H9 (cell line): ENCODE measurements around the gene EPHA10. TPM values are rescaled to one million over a fixed set of nuclear protein-coding genes. Genes with fewer than 3 reads are reported as not detected.
"Not testable (repeated sequence)": the region's sequence is repeated elsewhere in the genome, so short reads cannot be mapped to it uniquely, and the experiment has no call there.

Experiments used
- DNase-seq: peaks from one replicate; pipeline ENCODE4 v3.0.0-alpha.2; 2017
- H2AFZ ChIP-seq: one replicate; pipeline ENCODE4 v1.6.1; 2013; ENCODE audit warnings: mild to moderate bottlenecking, low read length, control low read depth, moderate library complexity
- H2AK5ac ChIP-seq: 2 replicates; pipeline ENCODE4 v1.6.1; 2013; ENCODE audit warnings: low read length, control low read depth, mixed read lengths; ENCODE audit not compliant: insufficient read length
- H2BK120ac ChIP-seq: one replicate; pipeline ENCODE4 v1.6.1; 2013; ENCODE audit warnings: low read depth, mild to moderate bottlenecking, low read length, control low read depth, inconsistent platforms; ENCODE audit not compliant: poor library complexity, severe bottlenecking
- H2BK12ac ChIP-seq: 2 replicates; pipeline ENCODE4 v1.6.1; 2013; ENCODE audit warnings: low read length, control low read depth, mixed read lengths, low read depth; ENCODE audit not compliant: insufficient read length
- H2BK15ac ChIP-seq: 2 replicates; pipeline ENCODE4 v1.6.1; 2013; ENCODE audit warnings: low read depth, low read length, control low read depth
- H2BK20ac ChIP-seq: one replicate; pipeline ENCODE4 v1.6.1; 2013; ENCODE audit warnings: low read depth, mild to moderate bottlenecking, low read length, control low read depth, inconsistent platforms; ENCODE audit not compliant: poor library complexity, severe bottlenecking
- H2BK5ac ChIP-seq: 2 replicates; pipeline ENCODE4 v1.6.1; 2013; ENCODE audit warnings: low read length, control low read depth, mixed read lengths; ENCODE audit not compliant: insufficient read length
- H3K14ac ChIP-seq: 2 replicates; pipeline ENCODE4 v1.6.1; 2013; ENCODE audit warnings: low read length, control low read depth; ENCODE audit not compliant: insufficient read depth
- H3K18ac ChIP-seq: 2 replicates; pipeline ENCODE4 v1.6.1; 2013; ENCODE audit warnings: low read depth, mild to moderate bottlenecking, mixed read lengths, low read length, control low read depth; ENCODE audit not compliant: insufficient read length
- H3K23ac ChIP-seq: 2 replicates; pipeline ENCODE4 v1.6.1; 2013; ENCODE audit warnings: low read length, control low read depth, mixed read lengths, low read depth; ENCODE audit not compliant: insufficient read length
- H3K23me2 ChIP-seq: 2 replicates; pipeline ENCODE4 v1.6.1; 2013; ENCODE audit warnings: low read depth, mild to moderate bottlenecking, mixed read lengths, low read length, control low read depth; ENCODE audit not compliant: insufficient read length, poor library complexity, severe bottlenecking
- H3K27ac ChIP-seq: 2 replicates; pipeline ENCODE4 v1.5.1; 2013; ENCODE audit warnings: low read length, control low read depth, mixed read lengths, low read depth; ENCODE audit not compliant: insufficient read length
- H3K27me3 ChIP-seq: 2 replicates; pipeline ENCODE4 v1.6.1; 2013; ENCODE audit warnings: low read length, control low read depth, inconsistent platforms; ENCODE audit not compliant: insufficient read depth
- H3K4ac ChIP-seq: 2 replicates; pipeline ENCODE4 v1.6.1; 2013; ENCODE audit warnings: low read depth, mild to moderate bottlenecking, control low read depth, inconsistent platforms, low read length, moderate library complexity
- H3K4me1 ChIP-seq: 2 replicates; pipeline ENCODE4 v1.6.1; 2013; ENCODE audit warnings: low read length, control low read depth, inconsistent platforms; ENCODE audit not compliant: insufficient read depth
- H3K4me2 ChIP-seq: 2 replicates; pipeline ENCODE4 v1.6.1; 2013; ENCODE audit warnings: low read length, control low read depth, mixed read lengths; ENCODE audit not compliant: insufficient read length, insufficient read depth
- H3K56ac ChIP-seq: 2 replicates; pipeline ENCODE4 v1.6.1; 2013; ENCODE audit warnings: low read depth, mild to moderate bottlenecking, mixed read lengths, low read length, control low read depth; ENCODE audit not compliant: insufficient read length
- H3K79me1 ChIP-seq: 2 replicates; pipeline ENCODE4 v1.6.1; 2013; ENCODE audit warnings: low read depth, mild to moderate bottlenecking, moderate library complexity, low read length, control low read depth, inconsistent platforms; ENCODE audit not compliant: insufficient read depth, poor library complexity, severe bottlenecking
- H3K79me2 ChIP-seq: 2 replicates; pipeline ENCODE4 v1.6.1; 2013; ENCODE audit warnings: low read length, control low read depth, inconsistent platforms; ENCODE audit not compliant: insufficient read depth
- H3K9ac ChIP-seq: 2 replicates; pipeline ENCODE4 v1.6.1; 2013; ENCODE audit warnings: low read length, control low read depth, mixed read lengths; ENCODE audit not compliant: insufficient read length; ENCODE audit errors: extremely low read depth
- H3K9me3 ChIP-seq: one replicate; pipeline ENCODE4 v1.6.1; 2013; ENCODE audit warnings: low read depth, low read length, inconsistent platforms; ENCODE audit not compliant: control insufficient read depth
- H3T11ph ChIP-seq: one replicate; pipeline ENCODE4 v1.6.1; 2013; ENCODE audit warnings: mild to moderate bottlenecking, low read length, control low read depth, inconsistent platforms
- H4K20me1 ChIP-seq: one replicate; pipeline ENCODE4 v1.6.1; 2013; ENCODE audit not compliant: control insufficient read depth, insufficient read length, insufficient read depth
- H4K5ac ChIP-seq: 2 replicates; pipeline ENCODE4 v1.6.1; 2013; ENCODE audit warnings: low read depth, mild to moderate bottlenecking, mixed read lengths, low read length, control low read depth; ENCODE audit not compliant: insufficient read length
- H4K8ac ChIP-seq: replicated peaks from 2 replicates; pipeline ENCODE4 v1.6.1; 2013; ENCODE audit warnings: low read length, control low read depth, mixed read lengths, low read depth; ENCODE audit not compliant: insufficient read length
- H4K91ac ChIP-seq: 2 replicates; pipeline ENCODE4 v1.6.1; 2013; ENCODE audit warnings: low read depth, mild to moderate bottlenecking, moderate library complexity, mixed read lengths, low read length, control low read depth; ENCODE audit not compliant: insufficient read length
- H3K27ac Mint-ChIP-seq, 3 experiments: 2 replicates in 2 of 3; 3 replicates in 1 of 3; pipeline ENCODE4 v1.8.0; 2020 to 2021; ENCODE audit warnings: mixed read lengths in 3 of 3, mild to moderate bottlenecking in 1 of 3, moderate library complexity in 1 of 3
- H3K27me3 Mint-ChIP-seq: 2 replicates; pipeline ENCODE4 v1.8.0; 2021; ENCODE audit warnings: low read depth, mild to moderate bottlenecking, moderate library complexity, mixed read lengths
- H3K36me3 Mint-ChIP-seq, 3 experiments: 2 replicates in 2 of 3; 3 replicates in 1 of 3; pipeline ENCODE4 v1.8.0; 2020 to 2021; ENCODE audit warnings: low read depth in 3 of 3, mixed read lengths in 3 of 3; ENCODE audit not compliant: insufficient read depth in 1 of 3
- H3K4me1 Mint-ChIP-seq, 2 experiments: 2 replicates each; pipeline ENCODE4 v1.8.0; 2020; ENCODE audit warnings: mixed read lengths in 2 of 2
- H3K4me3 Mint-ChIP-seq, 2 experiments: 2 replicates in 1 of 2; 3 replicates in 1 of 2; pipeline ENCODE4 v1.8.0; 2020 to 2021; ENCODE audit warnings: mild to moderate bottlenecking in 2 of 2, mixed read lengths in 2 of 2, moderate library complexity in 1 of 2
- H3K9me3 Mint-ChIP-seq, 2 experiments: 2 replicates in 1 of 2; 3 replicates in 1 of 2; pipeline ENCODE4 v1.8.0; 2020; ENCODE audit warnings: mild to moderate bottlenecking in 2 of 2, mixed read lengths in 2 of 2, moderate library complexity in 1 of 2
- CTCF ChIP-seq: fragments of 200-600 bp; sonication (generic); conservative IDR thresholded peaks from 3 replicates; pipeline ENCODE4 v1.8.0; 2021; ENCODE audit warnings: antibody characterized with exemption, mild to moderate bottlenecking
- WGBS: extraction: QIAGEN DNeasy Blood & Tissue Kit; methylation state at CpG from one replicate; pipeline ENCODE4 v1.1.7; 2013; ENCODE audit warnings: missing lambda C conversion rate, low lambda C conversion rate, mixed read lengths; ENCODE audit not compliant: insufficient read length; ENCODE audit errors: extremely low coverage; 5-methylcytosine and 5-hydroxymethylcytosine counted together
- total RNA-seq: library from RNA; stranded (reverse); gene quantifications from 2 replicates; pipeline ENCODE4 v1.2.1, GENCODE V29; 2021

EPHA10 gene
- total RNA-seq, 1 experiment from 2014 or later, result 0.96 TPM

DNA sequence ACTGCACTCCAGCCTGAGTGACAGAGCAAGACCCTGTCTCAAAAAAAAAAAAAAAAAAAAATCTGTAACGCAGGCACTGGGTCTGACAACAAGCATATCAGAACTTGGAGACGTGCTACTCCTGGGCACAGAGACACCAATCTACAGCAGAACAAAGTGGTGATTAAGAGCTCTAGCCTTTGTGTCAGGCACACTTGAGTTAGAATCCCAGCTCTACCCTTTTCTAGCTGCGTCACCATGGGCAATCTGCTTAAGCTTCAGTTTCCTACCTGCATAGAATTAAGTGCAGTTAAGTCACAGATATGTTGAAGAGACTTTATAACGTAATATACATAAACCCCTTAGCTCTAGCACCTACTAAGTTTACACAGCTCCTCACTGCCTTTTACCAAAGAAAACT, 76.0 kb downstream of the EPHA10 start:
- Histone ChIP-seq H3K79me1 (peaks cover 9% of the 10 kb centered on the region), H2AK5ac (no peak overlapping the region), H3K23ac (no peak overlapping the region), H3K18ac (no peak overlapping the region), H3K79me2 (peaks cover 6% of the 10 kb centered on the region; the same call in 1 of the 2 replicates), H2BK5ac (no peak overlapping the region), H3K14ac (no peak overlapping the region), H2BK120ac (no peak overlapping the region), H4K5ac (no peak overlapping the region), H2BK12ac (no peak overlapping the region), H4K91ac (no peak overlapping the region), H2AFZ (no peak overlapping the region), H3K9me3 (no peaks in the 10 kb centered on the region), H3K56ac (no peak overlapping the region), H4K8ac (no peak overlapping the region), H2BK20ac (no peak overlapping the region), H3K9ac (no peak overlapping the region), H3K4ac (no peak overlapping the region), H3K27me3 (no peaks in the 10 kb centered on the region), H3K27ac (no peak overlapping the region), H4K20me1 (peaks cover 2% of the 10 kb centered on the region), H2BK15ac (no peak overlapping the region), H3K4me1 (no peaks in the 10 kb centered on the region), H3K4me2 (peak overlapping the region; percentile 74), H3T11ph (no peak overlapping the region), H3K23me2 (peaks cover 12% of the 10 kb centered on the region)
- no peak for TF ChIP-seq CTCF
- WGBS, result no CpG with 5 or more reads among the region's 4 CpGs
- no peak for DNase-seq
- Mint-ChIP-seq H3K4me1 (peaks cover 14 to 17% of the 10 kb centered on the region in 2 experiments), H3K9me3 (no peaks in the 10 kb centered on the region; a peak in 1 of 5 replicates), H3K27ac (no peak overlapping the region), H3K4me3 (peak overlapping the region; percentile 96 to 97), H3K27me3 (no peaks in the 10 kb centered on the region), H3K36me3 (peaks cover 33 to 42% (median 40%) of the 10 kb centered on the region in 3 experiments; a peak in 6 of 7 replicates)

DNA sequence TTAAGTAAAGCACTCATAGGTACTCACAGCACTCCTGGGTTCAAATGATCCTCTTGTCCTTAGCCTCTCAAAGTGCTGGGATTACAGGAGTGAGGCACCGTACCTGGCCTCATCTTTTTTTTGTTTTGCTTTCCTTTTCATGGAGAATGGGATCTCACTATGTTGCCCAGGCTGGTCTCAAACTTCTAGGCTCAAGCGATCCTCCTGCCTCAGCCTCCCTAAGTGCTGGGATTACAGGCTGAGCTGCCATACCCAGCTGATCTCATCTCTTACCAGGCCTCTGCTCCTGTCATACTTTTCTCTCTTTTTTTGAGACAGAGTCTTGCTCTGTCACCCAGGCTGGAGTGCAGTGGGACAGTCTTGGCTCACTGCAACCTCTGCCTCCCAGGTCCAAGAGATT, 77.2 kb downstream of the EPHA10 start:
- not testable (repeated sequence) for H2AK5ac ChIP-seq, H3K27me3 ChIP-seq, H3K9ac ChIP-seq, H3K4me1 ChIP-seq, H3K9me3 Mint-ChIP-seq, H3K4ac ChIP-seq, H3K18ac ChIP-seq, H2BK120ac ChIP-seq, H4K91ac ChIP-seq, H4K5ac ChIP-seq, H2BK20ac ChIP-seq, H3K9me3 ChIP-seq, H2BK15ac ChIP-seq, H3K4me2 ChIP-seq, H3K79me1 ChIP-seq, H3T11ph ChIP-seq, H2BK5ac ChIP-seq, H3K27ac ChIP-seq, H4K20me1 ChIP-seq, H3K79me2 ChIP-seq, H3K23ac ChIP-seq, H3K56ac ChIP-seq, H2BK12ac ChIP-seq, H3K27me3 Mint-ChIP-seq, H3K14ac ChIP-seq, DNase-seq, H4K8ac ChIP-seq, H2AFZ ChIP-seq, H3K27ac Mint-ChIP-seq
- Mint-ChIP-seq H3K36me3 (peaks cover 33 to 54% (median 51%) of the 10 kb centered on the region in 3 experiments; a peak in 6 of 7 replicates), H3K4me3 (peak overlapping the region in 1 of 2 experiments; percentile 55; a peak in 1 of 5 replicates), H3K4me1 (peaks cover 14 to 17% of the 10 kb centered on the region in 2 experiments)
- H3K23me2 ChIP-seq, result peaks cover 12% of the 10 kb centered on the region
- no CpG with 5 or more reads among the region's 2 CpGs for WGBS
